ENCODE measurements around the gene EXOC4. TPM values are rescaled to one million over a fixed set of nuclear protein-coding genes. Genes with fewer than 3 reads are reported as not detected.

EXOC4 gene
- total RNA-seq, 4 donors from 2014 or later: 52.4 to 82.2 (median 67.0) TPM

DNA sequence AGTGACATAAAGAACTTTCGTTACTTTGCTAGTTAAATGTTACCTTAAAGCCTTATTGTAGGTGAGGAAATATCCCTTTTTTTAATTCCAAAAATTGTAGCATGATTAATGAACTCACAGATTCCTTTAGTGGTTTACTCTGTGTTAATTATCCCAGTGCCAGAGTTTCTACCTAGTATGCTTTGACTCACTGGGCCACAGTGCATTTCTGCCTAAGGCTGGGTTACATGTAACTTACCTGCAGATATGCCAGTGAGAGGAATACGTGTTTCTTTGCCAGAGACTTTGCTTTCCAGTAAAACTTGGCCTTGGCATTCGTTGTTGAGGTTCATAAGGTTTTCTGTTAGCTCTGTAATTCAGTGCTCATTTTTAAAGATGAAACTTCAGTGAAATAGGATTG is 493.4 kb downstream of the EXOC4 start:
- WGBS, 2 donors: 55 to 59% methylated on average over 3 of the region's 3 CpGs
- DNase-seq (ENCODE audit: low spot score in 2 of 2): peak in 1 of 2 donors; percentile 14
- TF ChIP-seq POLR2A (IDR thresholded peaks at IDR 0.05): no peak
- TF ChIP-seq, protein P1, sequence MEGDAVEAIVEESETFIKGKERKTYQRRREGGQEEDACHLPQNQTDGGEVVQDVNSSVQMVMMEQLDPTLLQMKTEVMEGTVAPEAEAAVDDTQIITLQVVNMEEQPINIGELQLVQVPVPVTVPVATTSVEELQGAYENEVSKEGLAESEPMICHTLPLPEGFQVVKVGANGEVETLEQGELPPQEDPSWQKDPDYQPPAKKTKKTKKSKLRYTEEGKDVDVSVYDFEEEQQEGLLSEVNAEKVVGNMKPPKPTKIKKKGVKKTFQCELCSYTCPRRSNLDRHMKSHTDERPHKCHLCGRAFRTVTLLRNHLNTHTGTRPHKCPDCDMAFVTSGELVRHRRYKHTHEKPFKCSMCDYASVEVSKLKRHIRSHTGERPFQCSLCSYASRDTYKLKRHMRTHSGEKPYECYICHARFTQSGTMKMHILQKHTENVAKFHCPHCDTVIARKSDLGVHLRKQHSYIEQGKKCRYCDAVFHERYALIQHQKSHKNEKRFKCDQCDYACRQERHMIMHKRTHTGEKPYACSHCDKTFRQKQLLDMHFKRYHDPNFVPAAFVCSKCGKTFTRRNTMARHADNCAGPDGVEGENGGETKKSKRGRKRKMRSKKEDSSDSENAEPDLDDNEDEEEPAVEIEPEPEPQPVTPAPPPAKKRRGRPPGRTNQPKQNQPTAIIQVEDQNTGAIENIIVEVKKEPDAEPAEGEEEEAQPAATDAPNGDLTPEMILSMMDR (IDR thresholded peaks at IDR 0.05): no peak
- no peak overlapping the region for H3K4me3 ChIP-seq (ENCODE audit: low read depth, poor library complexity, severe bottlenecking)
- intact Hi-C loops (cut with DNase I; ENCODE audit: low total_unique reads): no loop called here

DNA sequence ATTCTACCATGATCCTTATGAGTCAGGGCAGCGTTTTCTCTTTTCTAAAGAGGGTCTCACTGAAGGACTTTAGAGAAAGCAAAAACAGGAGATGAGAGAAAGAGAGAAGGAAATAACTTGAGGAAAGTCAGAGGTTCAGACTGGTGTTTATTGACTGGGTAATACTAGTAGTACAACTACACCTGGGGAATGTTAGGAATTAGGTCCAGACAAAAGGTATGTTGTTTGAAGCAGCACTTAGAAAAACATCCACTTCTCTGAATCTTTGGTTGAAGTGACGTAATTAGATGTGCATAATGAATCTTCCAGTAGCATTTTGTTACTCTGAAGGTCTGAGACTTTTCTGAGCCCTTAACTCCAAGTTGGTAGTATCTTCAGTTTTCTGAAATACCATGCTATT is 494.0 kb downstream of the EXOC4 start:
- H3K4me3 ChIP-seq (ENCODE audit: low read depth, poor library complexity, severe bottlenecking): no peak overlapping the region
- WGBS, 2 donors: 43 to 45% methylated on average over 2 of the region's 2 CpGs
- intact Hi-C loops (cut with DNase I; ENCODE audit: low total_unique reads): no loop called here
- no peak for DNase-seq (ENCODE audit: low spot score in 2 of 2)
- TF ChIP-seq, protein P1 (IDR thresholded peaks at IDR 0.05): no peak
- no peak for TF ChIP-seq POLR2A (IDR thresholded peaks at IDR 0.05)

DNA sequence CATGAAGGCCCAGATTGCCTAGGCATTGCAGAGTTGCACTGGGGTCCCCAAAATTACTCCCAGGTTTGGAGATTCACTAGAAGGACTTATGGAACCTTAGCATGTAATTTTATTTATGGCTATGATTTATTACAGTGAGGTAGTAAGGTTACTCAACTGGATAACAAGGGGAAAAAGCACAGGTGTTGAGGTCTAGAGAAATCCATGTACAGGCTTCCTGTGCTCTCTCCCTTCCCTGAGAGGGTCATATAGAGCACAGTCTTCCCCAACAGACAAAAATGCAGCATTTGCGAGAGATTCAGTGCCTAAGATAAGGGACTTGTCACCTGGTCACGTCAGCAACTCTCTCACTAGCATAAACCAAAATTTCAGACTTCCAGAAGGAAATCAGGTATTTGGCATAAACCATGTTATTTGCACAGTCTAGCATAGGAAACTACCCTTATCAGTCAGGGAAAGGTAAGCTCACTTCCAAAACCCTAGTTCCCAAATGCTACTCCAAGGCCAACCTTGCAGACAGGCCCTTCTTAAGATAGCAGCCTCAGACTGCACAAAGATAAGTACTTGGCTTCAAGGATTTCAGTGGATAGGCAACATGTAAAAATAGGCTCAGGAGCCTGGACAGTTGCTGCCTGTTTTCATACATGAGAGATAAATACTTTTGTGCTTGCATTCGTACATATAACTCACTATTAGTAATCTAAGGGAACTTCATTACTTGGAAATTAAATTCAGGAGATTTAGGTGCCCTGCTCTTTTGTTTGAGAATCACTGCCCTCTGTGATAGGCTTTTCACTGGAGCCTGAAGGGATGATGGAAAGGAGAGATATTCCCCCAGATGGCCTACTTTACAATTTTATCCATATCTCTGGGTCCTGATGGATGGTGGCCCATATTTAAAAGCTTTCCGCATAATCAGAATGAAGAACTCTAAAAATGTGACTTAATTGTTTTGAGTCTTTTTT is 495.8 kb downstream of the EXOC4 start:
- H3K4me3 ChIP-seq (ENCODE audit: low read depth, poor library complexity, severe bottlenecking): no peak overlapping the region
- DNase-seq (ENCODE audit: low spot score in 2 of 2): no peak
- TF ChIP-seq POLR2A (IDR thresholded peaks at IDR 0.05): no peak
- WGBS, 2 donors: 88 to 97% methylated on average over 4 of the region's 4 CpGs
- intact Hi-C loops (cut with DNase I; ENCODE audit: low total_unique reads): no loop called here

DNA sequence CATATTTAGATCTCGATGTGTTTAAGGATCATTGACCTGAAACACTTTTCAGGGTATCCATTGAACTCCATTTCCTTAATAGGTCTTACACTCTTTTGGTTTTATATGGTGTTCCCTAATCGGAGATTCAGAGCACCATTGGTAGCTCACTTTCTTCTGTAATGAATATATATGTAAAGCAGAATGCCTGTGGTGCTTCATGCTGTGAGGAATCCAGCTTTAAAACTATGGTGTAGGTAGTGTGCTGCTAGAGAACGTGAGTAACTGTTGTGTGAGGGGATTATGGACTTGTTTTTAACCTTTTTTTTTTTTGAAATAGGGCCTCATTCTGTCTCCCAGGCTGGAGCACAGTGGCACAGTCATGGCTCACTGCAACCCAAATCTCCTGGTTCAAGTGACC is 497.4 kb downstream of the EXOC4 start:
- TF ChIP-seq POLR2A (IDR thresholded peaks at IDR 0.05): no peak
- TF ChIP-seq, protein P1 (IDR thresholded peaks at IDR 0.05): no peak
- intact Hi-C loops (cut with DNase I; ENCODE audit: low total_unique reads): no loop called here
- DNase-seq (ENCODE audit: low spot score in 2 of 2): no peak
- no peak overlapping the region for H3K4me3 ChIP-seq (ENCODE audit: low read depth, poor library complexity, severe bottlenecking)
- WGBS, 2 donors: 78 to 84% methylated on average over 3 of the region's 3 CpGs

DNA sequence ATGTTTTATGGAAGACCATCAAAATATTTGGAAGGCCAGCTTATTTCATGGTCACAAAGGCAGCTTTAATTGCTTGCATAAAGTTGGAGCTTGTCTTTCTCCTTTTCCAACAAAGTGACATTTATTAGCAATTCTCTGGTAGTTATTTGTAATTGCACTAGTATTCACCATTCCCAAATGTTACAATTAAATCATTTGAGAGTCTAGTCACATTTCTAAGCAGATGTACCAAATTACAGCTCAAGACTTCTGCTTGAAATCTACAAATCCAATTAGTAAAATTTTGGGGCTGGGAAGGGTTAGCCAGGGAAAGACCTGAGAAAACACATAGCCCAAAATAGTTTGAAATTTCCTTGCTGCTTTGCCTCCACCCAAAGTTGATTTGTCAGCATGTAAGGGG is 498.2 kb downstream of the EXOC4 start:
- no peak for DNase-seq (ENCODE audit: low spot score in 2 of 2)
- TF ChIP-seq, protein P1 (IDR thresholded peaks at IDR 0.05): no peak
- no peak for TF ChIP-seq POLR2A (IDR thresholded peaks at IDR 0.05)
- intact Hi-C loops (cut with DNase I; ENCODE audit: low total_unique reads): no loop called here
- no peak overlapping the region for H3K4me3 ChIP-seq (ENCODE audit: low read depth, poor library complexity, severe bottlenecking)

DNA sequence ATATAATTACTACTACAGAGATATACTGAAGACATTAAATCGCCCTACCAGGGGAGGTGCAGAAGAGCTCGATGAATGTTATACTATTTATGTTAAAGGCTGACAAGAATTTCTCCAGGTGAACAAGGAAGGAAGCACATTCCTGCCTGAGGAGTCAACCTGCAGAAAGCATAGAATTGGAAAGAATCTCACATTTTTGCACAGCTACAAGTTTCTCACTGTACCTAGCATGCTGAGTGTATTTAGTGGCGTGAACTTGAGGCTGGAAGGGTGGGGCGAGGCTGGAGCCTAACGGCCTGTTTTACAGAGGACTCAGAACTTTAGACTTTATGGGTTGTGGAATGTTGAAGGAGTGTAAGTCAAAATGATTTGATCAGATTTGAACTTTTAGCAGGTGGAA is 500.6 kb downstream of the EXOC4 start:
- WGBS, 2 donors: 62 to 74% methylated on average over 5 of the region's 5 CpGs
- TF ChIP-seq, protein P1 (IDR thresholded peaks at IDR 0.05): no peak
- no peak for TF ChIP-seq POLR2A (IDR thresholded peaks at IDR 0.05)
- no peak overlapping the region for H3K4me3 ChIP-seq (ENCODE audit: low read depth, poor library complexity, severe bottlenecking)
- no peak for DNase-seq (ENCODE audit: low spot score in 2 of 2)
- intact Hi-C loops (cut with DNase I; ENCODE audit: low total_unique reads): no loop called here

Measured in lower leg skin (tissue), 4 donors.